Naive thymus-derived CD4-positive, alpha-beta T cell (primary cell): ENCODE data around the gene MAP1S. TPM values are rescaled to one million over a fixed set of nuclear protein-coding genes. Genes with fewer than 3 reads are reported as not detected.
A peak's percentile ranks its signal among the peaks of the same experiment; 100 is the strongest.

ENCODE experiments used
- ATAC-seq: fragments of 150-1000 bp; cut with Tn5 transposase; 2 replicates; pipeline ENCODE4 v1.10.0; 2021; ENCODE audit warnings: mild to moderate bottlenecking, moderate library complexity
- CTCF ChIA-PET: fragments of 350-600 bp; sonication (Branson Sonifier 250); formaldehyde crosslinking; loops from one replicate; lab custom pipeline; 2021; ENCODE audit warnings: antibody characterized with exemption; lab: Charles Lee
- POLR2A ChIA-PET: fragments of 350-600 bp; sonication (Branson Sonifier 250); formaldehyde crosslinking; loops from one replicate; lab custom pipeline; 2021; ENCODE audit warnings: antibody characterized with exemption, inconsistent platforms; lab: Charles Lee
- DNase-seq, 9 donors: peaks; one replicate each; pipeline versions ENCODE4 v3.0.0 to v3.0.0-alpha.2; 2020 to 2022; ENCODE audit warnings: mixed read lengths in 1 of 9
- H3K27ac ChIP-seq: one replicate; pipeline ENCODE4 v1.7.0; 2013; ENCODE audit warnings: mild to moderate bottlenecking, low read depth, low read length, moderate library complexity
- H3K27me3 ChIP-seq, 2 donors: one replicate each; pipeline ENCODE4 v1.7.0; 2013; ENCODE audit warnings: low read length in 2 of 2, mild to moderate bottlenecking in 2 of 2, moderate library complexity in 2 of 2; ENCODE audit not compliant: control insufficient read depth in 2 of 2, insufficient read depth in 2 of 2
- H3K36me3 ChIP-seq, 3 experiments: 1 replicate in 2 of 3; 2 replicates in 1 of 3; pipeline ENCODE4 v1.7.0; 2013; ENCODE audit warnings: low read length in 3 of 3, mild to moderate bottlenecking in 3 of 3, moderate library complexity in 1 of 3; ENCODE audit not compliant: insufficient read depth in 3 of 3, control insufficient read depth in 2 of 3
- H3K4me1 ChIP-seq, 2 donors: one replicate each; pipeline ENCODE4 v1.7.0; 2013; ENCODE audit warnings: low read length in 2 of 2, mild to moderate bottlenecking in 2 of 2, moderate library complexity in 1 of 2; ENCODE audit not compliant: control insufficient read depth in 2 of 2, insufficient read depth in 2 of 2
- H3K4me3 ChIP-seq: 2 replicates; pipeline ENCODE4 v1.7.0; 2013; ENCODE audit warnings: mild to moderate bottlenecking, low read length
- H3K9me3 ChIP-seq, 3 experiments: 1 replicate in 2 of 3; 2 replicates in 1 of 3; pipeline ENCODE4 v1.7.0; 2013; ENCODE audit warnings: low read length in 3 of 3; ENCODE audit not compliant: control insufficient read depth in 2 of 3
- H3K27ac Mint-ChIP-seq, 9 donors: one replicate each; pipeline ENCODE4 v1.8.0; 2020 to 2022; ENCODE audit warnings: mixed read lengths in 9 of 9, mild to moderate bottlenecking in 8 of 9, moderate library complexity in 5 of 9, inconsistent platforms in 2 of 9
- H3K27me3 Mint-ChIP-seq, 5 donors: one replicate each; pipeline ENCODE4 v1.8.0; 2021 to 2022; ENCODE audit warnings: mixed read lengths in 5 of 5, mild to moderate bottlenecking in 1 of 5
- H3K36me3 Mint-ChIP-seq, 5 donors: one replicate each; pipeline ENCODE4 v1.8.0; 2020 to 2022; ENCODE audit warnings: mixed read lengths in 5 of 5, mild to moderate bottlenecking in 3 of 5, inconsistent platforms in 1 of 5
- H3K4me1 Mint-ChIP-seq, 7 donors: one replicate each; pipeline ENCODE4 v1.8.0; 2020 to 2022; ENCODE audit warnings: mixed read lengths in 7 of 7, mild to moderate bottlenecking in 3 of 7, inconsistent platforms in 1 of 7
- H3K4me3 Mint-ChIP-seq, 10 donors: one replicate each; pipeline ENCODE4 v1.8.0; 2020 to 2022; ENCODE audit warnings: mild to moderate bottlenecking in 10 of 10, mixed read lengths in 10 of 10, moderate library complexity in 6 of 10, inconsistent platforms in 2 of 10
- H3K9me3 Mint-ChIP-seq, 11 donors: one replicate each; pipeline ENCODE4 v1.8.0; 2020 to 2022; ENCODE audit warnings: mixed read lengths in 11 of 11, mild to moderate bottlenecking in 4 of 11, inconsistent platforms in 1 of 11, moderate library complexity in 1 of 11
- intact Hi-C, 2 donors: fragments of 100-400 bp; cut with micrococcal nuclease; formaldehyde crosslinking; loops; one replicate each; pipeline ENCODE4 v1.15.1; 2023
- polyA plus RNA-seq, 2 donors: library from polyadenylated mRNA; unstranded; fragments of 300-500 nt; fragmentation: Illumina TruSeq; gene quantifications; one replicate each; pipeline ENCODE4 v1.2.3, GENCODE V29; 2021
- total RNA-seq, 6 experiments: library from RNA in 5 of 6; stranded (reverse) in 5 of 6; gene quantifications; 1 replicate in 5 of 6; 2 replicates in 1 of 6; pipeline ENCODE4 v1.2.3 and lab custom pipeline; 2021 to 2026

The MAP1S gene
- total and polyA plus RNA-seq, 7 experiments from 2014 or later = 21.9 to 73.8 (median 49.8) TPM

DNA sequence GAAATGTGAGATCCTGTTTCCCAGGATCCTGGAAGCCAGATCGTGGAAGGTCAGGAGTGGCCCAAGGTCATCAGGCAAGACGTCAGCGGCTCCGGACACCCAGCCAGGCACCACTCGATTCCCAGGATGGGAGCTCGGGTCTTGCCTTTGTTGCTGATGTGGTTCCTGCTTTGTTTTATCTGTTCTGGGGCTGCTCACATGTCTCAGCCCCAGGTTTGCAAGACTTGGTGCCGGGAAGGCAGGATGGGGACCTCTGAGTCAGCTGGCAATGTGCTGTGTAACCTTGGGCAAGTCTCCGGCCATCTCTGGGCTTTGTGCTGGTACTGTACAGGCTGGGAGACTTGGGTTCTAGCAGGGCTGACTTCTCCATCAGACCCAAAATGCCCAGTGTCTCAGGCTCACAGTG, 30.6 kb downstream of the MAP1S start:
- ChIA-PET POLR2A (interaction anchor here (1.0 to 1.4 kb wide), 3 partner anchors 42 to 100 kb away, joined by 3 to 4 read pairs (median 3); partner anchors contain the start of gene JAK3), CTCF (no interaction called here)
- ATAC-seq (no peak), DNase-seq (peak in 1 of 9 donors; percentile 44)
- no peaks in the 10 kb centered on the region for H3K27me3 Mint-ChIP-seq
- H3K9me3 ChIP-seq = no peaks in the 10 kb centered on the region
- no peaks in the 10 kb centered on the region for H3K27me3 ChIP-seq
- peaks cover 38 to 42% of the 10 kb centered on the region in 2 donors for H3K4me1 ChIP-seq
- intact Hi-C loops = loop anchor here (5.0 to 10.0 kb wide), 2 partner anchors 193 to 675 kb away; partner anchors contain the start of genes COLGALT1 (in 1 of the 2), HAUS8 (in 1 of the 2) and MYO9B (in 1 of the 2)
- no peaks in the 10 kb centered on the region for H3K9me3 Mint-ChIP-seq
- H3K36me3 ChIP-seq = peaks cover 0 to 11% (median 9%) of the 10 kb centered on the region in 3 experiments
- peak overlapping the region; percentile 72 to 96 (median 93) for H3K27ac Mint-ChIP-seq
- peaks cover 0 to 19% (median 4%) of the 10 kb centered on the region in 5 donors for H3K36me3 Mint-ChIP-seq
- H3K4me3 ChIP-seq = peak overlapping the region; percentile 2
- H3K4me1 Mint-ChIP-seq = peaks cover 42 to 58% (median 49%) of the 10 kb centered on the region in 7 donors
- peak overlapping the region; percentile 87 to 100 (median 94) for H3K4me3 Mint-ChIP-seq
- peak overlapping the region; percentile 88 for H3K27ac ChIP-seq

DNA sequence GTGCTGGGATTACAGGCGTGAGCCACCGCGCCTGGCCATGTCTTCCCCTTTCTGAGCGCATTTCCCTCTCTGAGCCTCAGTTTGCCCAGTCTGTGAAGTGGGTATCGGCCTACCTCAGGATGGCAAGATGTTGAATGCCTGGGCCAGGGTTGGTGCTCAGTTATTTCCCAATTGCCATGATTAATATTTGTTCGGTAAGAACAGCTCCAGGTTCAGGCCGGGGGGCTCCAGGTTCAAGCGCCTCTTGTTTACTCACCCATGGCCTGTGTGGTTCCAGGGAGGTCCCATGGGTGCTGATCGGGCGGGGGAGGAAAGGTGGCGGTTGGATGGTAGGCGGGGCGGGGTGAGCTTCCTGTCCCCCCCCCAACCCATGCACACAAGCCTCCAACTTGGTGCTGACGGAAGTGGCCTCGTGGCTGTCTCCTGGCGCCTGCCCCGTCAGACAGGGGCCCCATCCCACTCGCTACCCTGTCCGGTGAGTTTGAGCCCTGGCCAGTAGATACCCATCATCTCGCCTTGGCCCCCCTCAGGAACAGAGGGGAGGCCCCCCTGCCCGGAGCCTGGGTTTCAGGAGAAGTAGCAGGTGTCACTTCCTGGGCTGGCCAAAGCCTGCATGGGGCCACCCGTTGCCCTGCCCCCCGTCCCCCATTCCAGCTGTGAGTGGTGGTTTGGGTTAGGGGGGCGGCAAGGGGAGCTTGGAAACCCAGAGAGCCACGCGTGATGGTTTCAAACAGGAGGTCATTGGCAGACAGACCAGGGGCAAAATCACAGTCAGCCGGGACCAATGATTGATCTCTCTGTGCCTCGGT, 32.0 kb downstream of the MAP1S start, which contains the start of gene FCHO1:
Gene FCHO1, plus strand, starts transcription at position 375 of the 809 bp plus-strand sequence. CDS start 3,688 bp downstream, outside the sequence.
- H3K36me3 ChIP-seq = peaks cover 0 to 24% (median 12%) of the 10 kb centered on the region in 3 experiments
- peak within 1 kb of the TSS; percentile 66 for H3K4me3 ChIP-seq
- peak within 1 kb of the TSS; percentile 87 to 100 (median 94) for H3K4me3 Mint-ChIP-seq
- peak; percentile 61 to 88 (median 84) for DNase-seq
- CTCF ChIA-PET = interaction anchor here (0.5 to 1.4 kb wide), 5 partner anchors 18 to 108 kb away, joined by 3 to 5 read pairs (median 3); no protein-coding TSS in a partner anchor
- peak; percentile 77 for ATAC-seq
- H3K27me3 ChIP-seq = no peaks in the 10 kb centered on the region
- peak within 1 kb of the TSS; percentile 90 to 96 (median 96) for H3K27ac Mint-ChIP-seq
- intact Hi-C loops = loop anchor here (1.0 to 5.0 kb wide), 4 partner anchors 32 to 196 kb away; partner anchors contain the start of genes COLGALT1 (in 2 of the 2) and MAP1S (in 2 of the 2)
- peak within 1 kb of the TSS; percentile 88 for H3K27ac ChIP-seq
- no peaks in the 10 kb centered on the region for H3K9me3 ChIP-seq
- no peaks in the 10 kb centered on the region for H3K27me3 Mint-ChIP-seq
- H3K4me1 Mint-ChIP-seq = peaks cover 44 to 68% (median 61%) of the 10 kb centered on the region in 7 donors
- H3K9me3 Mint-ChIP-seq = no peaks in the 10 kb centered on the region
- POLR2A ChIA-PET = interaction anchor here (0.6 to 2.2 kb wide), 10 partner anchors 10 to 100 kb away, joined by 3 to 8 read pairs (median 4); partner anchors contain the start of genes JAK3 and MAP1S
- peaks cover 0 to 26% (median 7%) of the 10 kb centered on the region in 5 donors for H3K36me3 Mint-ChIP-seq
- H3K4me1 ChIP-seq = peaks cover 38 to 50% of the 10 kb centered on the region in 2 donors

DNA sequence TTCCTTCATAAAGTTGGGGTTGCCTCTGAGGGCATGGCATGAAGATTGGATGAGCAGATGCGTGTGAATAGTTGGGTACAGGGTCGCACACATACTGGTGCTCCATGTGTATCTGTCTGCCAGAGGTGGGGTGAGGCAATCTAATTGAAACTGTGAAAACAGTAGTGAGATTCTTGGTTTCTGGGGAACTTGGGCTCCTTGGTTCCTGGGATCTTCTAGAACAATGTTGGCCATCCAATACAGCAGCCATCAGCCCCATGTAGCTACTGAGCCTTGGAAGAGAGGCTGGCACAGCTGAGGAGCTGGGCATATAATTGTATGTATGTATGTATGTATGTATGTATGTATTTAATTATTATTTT, 32.6 kb downstream of the MAP1S start:
- peaks cover 0 to 30% (median 12%) of the 10 kb centered on the region in 3 experiments for H3K36me3 ChIP-seq
- no peaks in the 10 kb centered on the region for H3K9me3 ChIP-seq
- ChIA-PET CTCF (interaction anchor here (1.1 to 1.6 kb wide), 5 partner anchors 15 to 107 kb away, joined by 3 to 5 read pairs (median 4); no protein-coding TSS in a partner anchor), POLR2A (interaction anchor here (0.9 to 2.2 kb wide), 7 partner anchors 11 to 99 kb away, joined by 3 to 8 read pairs (median 6); partner anchors contain the start of genes JAK3 and MAP1S)
- Mint-ChIP-seq H3K27ac (peak overlapping the region; percentile 90 to 96 (median 96)), H3K4me3 (peak overlapping the region; percentile 87 to 100 (median 94)), H3K27me3 (no peaks in the 10 kb centered on the region), H3K36me3 (peaks cover 0 to 30% (median 7%) of the 10 kb centered on the region in 5 donors), H3K9me3 (no peaks in the 10 kb centered on the region), H3K4me1 (peaks cover 40 to 65% (median 56%) of the 10 kb centered on the region in 7 donors)
- ATAC-seq (no peak), DNase-seq (no peak)
- H3K4me1 ChIP-seq = peaks cover 38 to 50% of the 10 kb centered on the region in 2 donors
- H3K27ac ChIP-seq = peak overlapping the region; percentile 88
- intact Hi-C loops = loop anchor here (1.0 to 5.0 kb wide), 4 partner anchors 32 to 197 kb away; partner anchors contain the start of genes COLGALT1 (in 2 of the 2) and MAP1S (in 2 of the 2)
- peak overlapping the region; percentile 66 for H3K4me3 ChIP-seq
- no peaks in the 10 kb centered on the region for H3K27me3 ChIP-seq

- H3K4me3 Mint-ChIP-seq = peak overlapping the region in 1 of 10 donors; percentile 15
- no peak for ATAC-seq
- DNase-seq = no peak
- peak overlapping the region in 4 of 9 donors; percentile 43 to 66 (median 52) for H3K27ac Mint-ChIP-seq
- CTCF ChIA-PET = interaction anchor here (0.6 to 1.6 kb wide), 4 partner anchors 14 to 296 kb away, joined by 3 to 5 read pairs (median 4); partner anchors contain the start of gene RPL18A
- Histone ChIP-seq H3K27ac (peak overlapping the region; percentile 33), H3K36me3 (peaks cover 0 to 37% (median 14%) of the 10 kb centered on the region in 3 experiments), H3K27me3 (no peaks in the 10 kb centered on the region), H3K9me3 (no peaks in the 10 kb centered on the region), H3K4me3 (no peak overlapping the region), H3K4me1 (peaks cover 34 to 47% of the 10 kb centered on the region in 2 donors)
- H3K36me3 Mint-ChIP-seq = peaks cover 0 to 35% (median 8%) of the 10 kb centered on the region in 5 donors
- POLR2A ChIA-PET = interaction anchor here (0.6 to 2.2 kb wide), 5 partner anchors 11 to 1665 kb away, joined by 3 to 6 read pairs (median 4); no protein-coding TSS in a partner anchor
- H3K27me3 Mint-ChIP-seq = no peaks in the 10 kb centered on the region
- no peaks in the 10 kb centered on the region for H3K9me3 Mint-ChIP-seq
- intact Hi-C loops = loop anchor here in 1 of 2 donors (5.0 kb wide), 1 partner anchor 196 kb away; the partner anchor contains the start of gene COLGALT1
- peaks cover 40 to 67% (median 54%) of the 10 kb centered on the region in 7 donors for H3K4me1 Mint-ChIP-seq
Measured at GRCh38 chr19:17752865-17753639, 33.8 kb downstream of the MAP1S start.

DNA sequence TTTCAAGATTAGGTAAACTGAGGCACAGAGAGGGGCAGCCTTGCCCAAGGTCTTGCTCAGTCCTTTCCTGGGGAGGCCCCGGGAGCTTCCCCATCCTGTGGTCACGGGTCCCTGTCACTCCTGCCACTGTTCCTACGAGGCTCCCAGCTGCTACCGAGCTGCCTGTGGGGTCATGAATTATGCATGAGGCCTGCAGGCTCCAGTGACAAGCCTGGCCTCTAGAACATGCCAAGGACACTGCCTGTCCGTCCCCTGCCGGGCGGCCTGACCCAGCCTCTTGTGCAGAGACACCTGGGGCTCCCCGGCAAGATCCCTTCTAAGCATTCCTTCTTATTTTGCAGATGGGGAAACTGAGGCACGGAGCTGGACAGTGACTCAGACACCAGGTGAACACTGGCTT, 34.7 kb downstream of the MAP1S start:
- no peaks in the 10 kb centered on the region for H3K9me3 Mint-ChIP-seq
- intact Hi-C loops = loop anchor here in 1 of 2 donors (5.0 kb wide), 1 partner anchor 197 kb away; the partner anchor contains the start of gene COLGALT1
- H3K27ac ChIP-seq = peak overlapping the region; percentile 34
- H3K36me3 ChIP-seq = peaks cover 0 to 42% (median 14%) of the 10 kb centered on the region in 3 experiments
- peak overlapping the region in 5 of 9 donors; percentile 14 to 77 (median 67) for H3K27ac Mint-ChIP-seq
- DNase-seq (no peak), ATAC-seq (no peak)
- H3K4me3 ChIP-seq = no peak overlapping the region
- ChIA-PET POLR2A (interaction anchor here (0.6 to 0.8 kb wide), 3 partner anchors 12 to 1481 kb away, joined by 3 to 4 read pairs (median 4); no protein-coding TSS in a partner anchor), CTCF (no interaction called here)
- no peaks in the 10 kb centered on the region for H3K27me3 Mint-ChIP-seq
- H3K4me1 Mint-ChIP-seq = peaks cover 34 to 65% (median 53%) of the 10 kb centered on the region in 7 donors
- H3K4me1 ChIP-seq = peaks cover 25 to 41% of the 10 kb centered on the region in 2 donors
- peaks cover 0 to 37% (median 12%) of the 10 kb centered on the region in 5 donors for H3K36me3 Mint-ChIP-seq
- H3K4me3 Mint-ChIP-seq = peak overlapping the region in 4 of 10 donors; percentile 9 to 45 (median 19)
- no peaks in the 10 kb centered on the region for H3K27me3 ChIP-seq
- no peaks in the 10 kb centered on the region for H3K9me3 ChIP-seq
